SK-N-SH (cell line): ENCODE data around the gene MAN2A2. TPM values are rescaled to one million over a fixed set of nuclear protein-coding genes. Genes with fewer than 3 reads are reported as not detected.

Experiments used
- CTCF ChIA-PET: fragments of 300-600, 350-600 bp; formaldehyde crosslinking; extraction: SDS; loops from one replicate; lab custom pipeline; 2021; lab: Yijun Ruan, JAX
- POLR2A ChIA-PET: fragments of 350-600 bp; sonication (Branson Sonifier 250); formaldehyde crosslinking; extraction: SDS; loops from one replicate; lab custom pipeline; 2020; ENCODE audit warnings: antibody characterized with exemption, inconsistent platforms; lab: Yijun Ruan, JAX
- DNase-seq: peaks from one replicate; pipeline ENCODE4 v3.0.0; 2012
- H2AFZ ChIP-seq: fragments of 200-600 bp; sonication (generic); 2 replicates; pipeline ENCODE4 v1.8.1; 2016; ENCODE audit warnings: antibody characterized with exemption, mild to moderate bottlenecking, low read depth
- H3F3A ChIP-seq: fragments of 200-600 bp; sonication (generic); replicated peaks from 2 replicates; pipeline ENCODE3; 2016; ENCODE audit warnings: antibody characterized with exemption, mild to moderate bottlenecking; ENCODE audit not compliant: insufficient read depth
- H3K27ac ChIP-seq, 2 experiments: fragments of 200-500 bp in 1 of 2; fragments of 200-600 bp in 1 of 2; sonication (Bioruptor generic) in 1 of 2; sonication (generic), shearing (Covaris generic) in 1 of 2; 2 replicates each; pipeline versions ENCODE4 v1.5.1 to v1.6.1; 2014 to 2016; ENCODE audit warnings: low read depth in 2 of 2, inconsistent platforms in 1 of 2, low read length in 1 of 2, mild to moderate bottlenecking in 1 of 2, mixed read lengths in 1 of 2
- H3K27me3 ChIP-seq: fragments of 200-600 bp; sonication (generic), shearing (Covaris generic); 2 replicates; pipeline ENCODE4 v1.6.1; 2016; ENCODE audit warnings: mixed run types; ENCODE audit not compliant: insufficient read depth
- H3K36me3 ChIP-seq, 2 experiments: fragments of 200-500 bp in 1 of 2; fragments of 200-600 bp in 1 of 2; sonication (Bioruptor generic) in 1 of 2; sonication (generic) in 1 of 2; replicated peaks in 1 of 2; 2 replicates each; pipeline versions ENCODE3 to v1.5.1; 2014 to 2016; ENCODE audit warnings: low read length in 1 of 2, mild to moderate bottlenecking in 1 of 2; ENCODE audit not compliant: insufficient read depth in 2 of 2, control insufficient read depth in 1 of 2
- H3K4me1 ChIP-seq, 2 experiments: fragments of 200-500 bp in 1 of 2; fragments of 200-600 bp in 1 of 2; sonication (Bioruptor generic) in 1 of 2; sonication (generic), shearing (Covaris generic) in 1 of 2; 2 replicates each; pipeline versions ENCODE4 v1.5.1 to v1.6.1; 2014 to 2016; ENCODE audit warnings: low read depth in 1 of 2, low read length in 1 of 2, mixed run types in 1 of 2; ENCODE audit not compliant: insufficient read depth in 2 of 2, control insufficient read depth in 1 of 2
- H3K4me2 ChIP-seq: fragments of 200-600 bp; sonication (generic), shearing (Covaris generic); 2 replicates; pipeline ENCODE4 v1.6.1; 2017; ENCODE audit warnings: mixed run types
- H3K4me3 ChIP-seq, 2 experiments: fragments of 200-500 bp in 1 of 2; fragments of 200-600 bp in 1 of 2; sonication (Bioruptor generic) in 1 of 2; sonication (generic), shearing (Covaris generic) in 1 of 2; 2 replicates each; pipeline versions ENCODE4 v1.5.1 to v1.8.1; 2014 to 2016; ENCODE audit warnings: low read depth in 2 of 2, inconsistent platforms in 1 of 2, low read length in 1 of 2, mild to moderate bottlenecking in 1 of 2, mixed read lengths in 1 of 2, moderate library complexity in 1 of 2
- H3K79me2 ChIP-seq: fragments of 200-600 bp; sonication (generic); 2 replicates; pipeline ENCODE4 v1.8.1; 2017; ENCODE audit warnings: mild to moderate bottlenecking; ENCODE audit not compliant: insufficient read depth
- H3K9ac ChIP-seq: fragments of 200-600 bp; sonication (generic); 2 replicates; pipeline ENCODE4 v1.6.1; 2017; ENCODE audit warnings: mixed run types
- H3K9me2 ChIP-seq: fragments of 200-600 bp; sonication (generic); 2 replicates; pipeline ENCODE4 v1.6.1; 2017; ENCODE audit warnings: mixed run types
- H3K9me3 ChIP-seq: fragments of 200-600 bp; sonication (generic); 2 replicates; pipeline ENCODE4 v1.6.1; 2017; ENCODE audit warnings: mixed run types, mild to moderate bottlenecking, moderate library complexity
- H4K20me1 ChIP-seq: fragments of 200-600 bp; sonication (generic); 2 replicates; pipeline ENCODE4 v1.6.1; 2017; ENCODE audit warnings: mild to moderate bottlenecking, mixed run types; ENCODE audit not compliant: insufficient read depth
- EZH2phosphoT487 ChIP-seq: fragments of 200-600 bp; sonication (generic); IDR thresholded peaks from 2 replicates; pipeline ENCODE4 v1.6.1; 2017; ENCODE audit warnings: low read depth, mixed run types, mild to moderate bottlenecking, antibody characterized with exemption, moderate library complexity, borderline replicate concordance
- FOSL2 ChIP-seq: IDR thresholded peaks from 2 replicates; pipeline ENCODE4 v1.4.0; 2012; ENCODE audit warnings: low read depth, mild to moderate bottlenecking, moderate library complexity, borderline replicate concordance
- GABPA ChIP-seq: IDR thresholded peaks from 2 replicates; pipeline ENCODE4 v1.4.0; 2012; ENCODE audit warnings: low read depth, mild to moderate bottlenecking
- GATA2 ChIP-seq: sonication (generic); formaldehyde crosslinking; IDR thresholded peaks from 2 replicates; pipeline ENCODE4 v1.5.0; 2020; ENCODE audit warnings: mild to moderate bottlenecking, missing genetic modification reagents
- JUND ChIP-seq: IDR thresholded peaks from 2 replicates; pipeline ENCODE4 v1.4.0; 2012
- NFIC ChIP-seq: IDR thresholded peaks from 2 replicates; pipeline ENCODE4 v1.4.0; 2012; ENCODE audit warnings: borderline replicate concordance
- RAD21 ChIP-seq: IDR thresholded peaks from 2 replicates; pipeline ENCODE4 v1.6.1; 2012; ENCODE audit warnings: mild to moderate bottlenecking, low read length
- RFX5 ChIP-seq: IDR thresholded peaks from 2 replicates; pipeline ENCODE4 v1.6.1; 2012; ENCODE audit warnings: mild to moderate bottlenecking, improper control_type of control experiment, low read length
- RXRA ChIP-seq: IDR thresholded peaks from 2 replicates; pipeline ENCODE4 v1.4.0; 2012; ENCODE audit warnings: low read depth, mild to moderate bottlenecking, borderline replicate concordance
- TAF1 ChIP-seq: IDR thresholded peaks from 2 replicates; pipeline ENCODE4 v1.6.1; 2012; ENCODE audit warnings: low read depth, mild to moderate bottlenecking, low read length, moderate library complexity, borderline replicate concordance
- YY1 ChIP-seq: IDR thresholded peaks from 2 replicates; pipeline ENCODE4 v1.4.0; 2012; ENCODE audit warnings: low read depth, mild to moderate bottlenecking
- WGBS: methylation state at CpG from one replicate; pipeline ENCODE4 v1.1.6; 2017; ENCODE audit warnings: low lambda C conversion rate; 5-methylcytosine and 5-hydroxymethylcytosine counted together
- polyA plus RNA-seq, 3 experiments: library from polyadenylated mRNA; depleted of rRNA; stranded (reverse); fragments of >200 nt; gene quantifications; 2 replicates each; pipeline ENCODE4 v1.2.3, GENCODE V29; 2012
- TF ChIP-seq, protein P1 (sequence below): IDR thresholded peaks from 2 replicates; pipeline ENCODE4 v1.6.1; 2012; ENCODE audit warnings: mild to moderate bottlenecking, low read depth, low read length, moderate library complexity

MAN2A2 gene
- polyA plus RNA-seq, 1 of the 3 experiments (the other 2 are of a cell fraction), result 35.0 TPM

- Histone ChIP-seq H3K79me2 (no peaks in the 10 kb centered on the region), H3K9me3 (no peaks in the 10 kb centered on the region), H3K4me1 (no peaks in the 10 kb centered on the region), H3K4me2 (no peak overlapping the region), H3K27me3 (no peaks in the 10 kb centered on the region), H3F3A (no peaks in the 10 kb centered on the region), H3K36me3 (peaks cover 23 to 76% of the 10 kb centered on the region in 2 experiments), H2AFZ (no peak overlapping the region), H3K9me2 (no peaks in the 10 kb centered on the region), H4K20me1 (no peaks in the 10 kb centered on the region), H3K27ac (no peak overlapping the region), H3K9ac (no peak overlapping the region), H3K4me3 (no peak overlapping the region)
- DNase-seq, result no peak
- 94% methylated on average over 7 of the region's 7 CpGs for WGBS
- TF ChIP-seq RFX5 (no peak), EZH2phosphoT487 (no peak), RXRA (no peak), YY1 (no peak), FOSL2 (no peak)
- TF ChIP-seq, protein P1, sequence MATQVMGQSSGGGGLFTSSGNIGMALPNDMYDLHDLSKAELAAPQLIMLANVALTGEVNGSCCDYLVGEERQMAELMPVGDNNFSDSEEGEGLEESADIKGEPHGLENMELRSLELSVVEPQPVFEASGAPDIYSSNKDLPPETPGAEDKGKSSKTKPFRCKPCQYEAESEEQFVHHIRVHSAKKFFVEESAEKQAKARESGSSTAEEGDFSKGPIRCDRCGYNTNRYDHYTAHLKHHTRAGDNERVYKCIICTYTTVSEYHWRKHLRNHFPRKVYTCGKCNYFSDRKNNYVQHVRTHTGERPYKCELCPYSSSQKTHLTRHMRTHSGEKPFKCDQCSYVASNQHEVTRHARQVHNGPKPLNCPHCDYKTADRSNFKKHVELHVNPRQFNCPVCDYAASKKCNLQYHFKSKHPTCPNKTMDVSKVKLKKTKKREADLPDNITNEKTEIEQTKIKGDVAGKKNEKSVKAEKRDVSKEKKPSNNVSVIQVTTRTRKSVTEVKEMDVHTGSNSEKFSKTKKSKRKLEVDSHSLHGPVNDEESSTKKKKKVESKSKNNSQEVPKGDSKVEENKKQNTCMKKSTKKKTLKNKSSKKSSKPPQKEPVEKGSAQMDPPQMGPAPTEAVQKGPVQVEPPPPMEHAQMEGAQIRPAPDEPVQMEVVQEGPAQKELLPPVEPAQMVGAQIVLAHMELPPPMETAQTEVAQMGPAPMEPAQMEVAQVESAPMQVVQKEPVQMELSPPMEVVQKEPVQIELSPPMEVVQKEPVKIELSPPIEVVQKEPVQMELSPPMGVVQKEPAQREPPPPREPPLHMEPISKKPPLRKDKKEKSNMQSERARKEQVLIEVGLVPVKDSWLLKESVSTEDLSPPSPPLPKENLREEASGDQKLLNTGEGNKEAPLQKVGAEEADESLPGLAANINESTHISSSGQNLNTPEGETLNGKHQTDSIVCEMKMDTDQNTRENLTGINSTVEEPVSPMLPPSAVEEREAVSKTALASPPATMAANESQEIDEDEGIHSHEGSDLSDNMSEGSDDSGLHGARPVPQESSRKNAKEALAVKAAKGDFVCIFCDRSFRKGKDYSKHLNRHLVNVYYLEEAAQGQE, result no peak
- ChIA-PET POLR2A (no interaction called here), CTCF (interaction anchor here (4.8 to 11.4 kb wide), 2 partner anchors 12 to 13 kb away, joined by 41 to 108 read pairs; partner anchors contain the start of genes HDDC3 and UNC45A)
These were observed 42.0 kb downstream of the MAN2A2 start for GRCh38 chr15:90945091-90945490.

DNA sequence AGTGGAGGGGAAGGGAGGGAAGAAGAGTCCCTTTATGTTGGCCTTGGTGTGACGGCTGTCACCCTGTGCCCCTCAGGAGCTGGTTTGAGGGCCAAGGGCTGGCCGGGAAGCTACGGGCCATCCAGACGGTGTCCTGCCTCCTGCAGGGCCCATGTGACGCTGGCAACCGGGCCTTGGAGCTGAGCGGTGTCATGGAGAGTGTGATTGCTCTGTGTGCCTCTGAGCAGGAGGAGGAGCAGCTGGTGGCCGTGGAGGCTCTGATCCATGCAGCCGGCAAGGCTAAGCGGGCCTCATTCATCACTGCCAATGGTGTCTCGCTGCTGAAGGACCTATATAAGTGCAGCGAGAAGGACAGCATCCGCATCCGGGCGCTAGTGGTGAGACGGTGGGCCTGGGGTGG, 43.4 kb downstream of the MAN2A2 start:
- H3K27me3 ChIP-seq, result no peaks in the 10 kb centered on the region
- TF ChIP-seq NFIC (no peak), GABPA (no peak), JUND (no peak), RAD21 (no peak), TAF1 (no peak), YY1 (no peak), GATA2 (CRISPR knock-in tag) (no peak), FOSL2 (no peak)
- no peak overlapping the region for H2AFZ ChIP-seq
- no peaks in the 10 kb centered on the region for H4K20me1 ChIP-seq
- no peaks in the 10 kb centered on the region for H3K9me2 ChIP-seq
- H3F3A ChIP-seq, result no peaks in the 10 kb centered on the region
- no peaks in the 10 kb centered on the region for H3K4me1 ChIP-seq
- H3K79me2 ChIP-seq, result no peaks in the 10 kb centered on the region
- WGBS, result 99% methylated on average over 16 of the region's 16 CpGs
- H3K4me3 ChIP-seq, result no peak overlapping the region
- ChIA-PET POLR2A (interaction anchor here (1.0 to 1.2 kb wide), 2 partner anchors 10 to 11 kb away, joined by 3 read pairs; no protein-coding TSS in a partner anchor), CTCF (interaction anchor here (0.8 to 11.4 kb wide), 3 partner anchors 10 to 60 kb away, joined by 3 to 108 read pairs (median 23); partner anchors contain the start of genes HDDC3 and UNC45A)
- H3K9me3 ChIP-seq, result no peaks in the 10 kb centered on the region
- no peak overlapping the region for H3K4me2 ChIP-seq
- no peak for DNase-seq
- H3K9ac ChIP-seq, result no peak overlapping the region
- no peak overlapping the region for H3K27ac ChIP-seq
- H3K36me3 ChIP-seq, result peaks cover 13 to 75% of the 10 kb centered on the region in 2 experiments
